SK-N-DZ (cell line): ENCODE results near the gene ALKBH4. TPM values are rescaled to one million over a fixed set of nuclear protein-coding genes. Genes with fewer than 3 reads are reported as not detected.
"Not testable (repeated sequence)": the region's sequence is repeated elsewhere in the genome, so short reads cannot be mapped to it uniquely, and the experiment has no call there.

Source experiments
- DNase-seq: peaks from one replicate; pipeline ENCODE4 v3.0.0-alpha.2; 2015; ENCODE audit warnings: low spot score
- polyA plus RNA-seq, 2 experiments: library from polyadenylated mRNA; depleted of rRNA; stranded (reverse); fragments of >200 nt; gene quantifications; 2 replicates each; pipeline ENCODE4 v1.2.3, GENCODE V29; 2014

ALKBH4 gene
- 29.0 and 33.8 TPM in 2 replicates for polyA plus RNA-seq (2014; cell fraction: cytosol; rRNA removed)
- polyA plus RNA-seq (2014; cell fraction: nucleus; rRNA removed) = 5.2 and 8.3 TPM in 2 replicates

- DNase-seq = peak; percentile 91
These were observed at the start of gene ALKBH4, which contains the start of gene LRWD1 for GRCh38 chr7:102464577-102465280. TSS of gene ALKBH4 (minus strand) at chr7:102464863. CDS start at chr7:102464836, 27 bp downstream. TSS of gene LRWD1 (plus strand) at chr7:102464984. CDS start at chr7:102465081, 97 bp downstream.

DNA sequence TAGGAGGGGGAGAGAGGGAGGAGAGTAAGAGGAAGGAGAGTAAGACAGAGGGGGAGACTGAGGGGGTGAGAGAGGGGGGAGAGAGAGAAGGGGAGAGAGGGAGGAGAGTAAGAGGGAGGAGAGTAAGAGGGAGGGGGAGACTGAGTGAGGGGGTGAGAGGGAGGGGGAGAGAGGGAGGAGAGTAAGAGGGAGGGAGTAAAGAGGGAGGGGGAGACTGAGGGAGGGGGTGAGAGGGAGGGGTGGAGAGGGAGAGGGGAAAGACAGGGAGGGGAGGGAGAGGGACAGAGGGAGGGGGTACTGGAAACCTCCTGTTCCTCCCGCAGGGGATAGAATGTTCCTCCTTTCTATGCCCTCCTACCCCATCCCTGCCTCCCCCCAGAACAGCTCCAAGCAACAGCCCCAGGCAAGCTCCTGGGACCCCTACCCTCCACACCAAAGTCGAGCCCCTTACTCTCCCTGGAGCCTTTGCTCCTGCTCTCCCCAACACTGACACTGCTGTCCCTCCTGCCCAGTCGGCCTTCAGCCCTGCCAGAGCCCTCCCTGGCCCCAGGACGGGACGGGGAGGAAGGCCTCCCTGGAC, 48.1 kb upstream of the ALKBH4 start:
- DNase-seq = peak; percentile 81

DNA sequence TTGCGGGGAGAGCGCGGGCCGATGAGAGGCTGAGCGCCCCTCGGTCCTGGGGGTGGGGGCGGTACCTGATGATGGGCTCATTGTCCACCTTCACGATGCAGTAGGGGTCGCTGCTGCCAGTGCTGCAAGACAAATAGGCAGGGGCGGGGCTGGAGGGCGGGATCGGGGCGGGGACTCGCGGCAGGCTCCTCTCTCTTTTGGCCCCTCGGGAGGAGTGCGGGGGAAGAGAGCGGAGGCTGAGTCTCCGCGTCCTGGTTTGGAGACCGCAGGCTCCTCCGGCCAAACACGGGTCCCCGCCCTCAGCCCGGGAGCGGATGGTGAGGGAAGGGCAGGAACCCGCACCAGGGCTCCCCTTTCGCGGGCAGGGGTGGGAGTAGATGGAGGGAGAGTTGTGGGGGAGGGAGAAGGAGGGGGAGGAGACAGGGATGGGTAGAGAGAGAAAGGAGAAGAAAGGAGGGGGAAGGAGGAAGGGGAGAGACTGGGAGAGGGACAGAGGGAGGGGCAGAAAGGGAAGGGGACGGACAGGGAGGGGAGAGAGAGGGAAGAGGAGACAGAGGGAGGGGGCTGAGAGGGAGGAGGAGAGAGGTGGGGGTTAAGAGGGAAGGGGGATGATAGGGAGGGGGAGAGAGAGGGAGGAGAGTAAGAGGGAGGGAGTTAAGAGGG, 47.3 kb upstream of the ALKBH4 start:
- not testable (repeated sequence) for DNase-seq

DNA sequence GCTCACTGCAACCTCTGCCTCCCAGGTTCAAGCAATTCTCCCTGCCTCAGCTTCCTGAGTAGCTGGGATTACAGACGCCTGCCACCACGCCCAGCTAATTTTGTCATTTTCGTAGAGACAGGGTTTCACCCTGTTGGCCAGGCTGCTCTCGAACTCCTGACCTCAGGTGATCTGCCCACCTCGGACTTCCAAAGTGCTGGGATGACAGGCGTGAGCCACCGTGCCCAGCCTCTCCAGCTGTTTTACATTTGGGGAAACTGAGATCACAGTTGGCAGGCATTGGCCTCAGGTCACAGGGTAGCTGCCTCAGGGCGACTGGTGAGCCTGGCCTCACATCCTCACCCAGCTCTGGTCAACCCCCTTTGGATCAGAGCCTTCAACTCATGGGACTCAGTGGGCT, 45.9 kb upstream of the ALKBH4 start:
- not testable (repeated sequence) for DNase-seq

DNA sequence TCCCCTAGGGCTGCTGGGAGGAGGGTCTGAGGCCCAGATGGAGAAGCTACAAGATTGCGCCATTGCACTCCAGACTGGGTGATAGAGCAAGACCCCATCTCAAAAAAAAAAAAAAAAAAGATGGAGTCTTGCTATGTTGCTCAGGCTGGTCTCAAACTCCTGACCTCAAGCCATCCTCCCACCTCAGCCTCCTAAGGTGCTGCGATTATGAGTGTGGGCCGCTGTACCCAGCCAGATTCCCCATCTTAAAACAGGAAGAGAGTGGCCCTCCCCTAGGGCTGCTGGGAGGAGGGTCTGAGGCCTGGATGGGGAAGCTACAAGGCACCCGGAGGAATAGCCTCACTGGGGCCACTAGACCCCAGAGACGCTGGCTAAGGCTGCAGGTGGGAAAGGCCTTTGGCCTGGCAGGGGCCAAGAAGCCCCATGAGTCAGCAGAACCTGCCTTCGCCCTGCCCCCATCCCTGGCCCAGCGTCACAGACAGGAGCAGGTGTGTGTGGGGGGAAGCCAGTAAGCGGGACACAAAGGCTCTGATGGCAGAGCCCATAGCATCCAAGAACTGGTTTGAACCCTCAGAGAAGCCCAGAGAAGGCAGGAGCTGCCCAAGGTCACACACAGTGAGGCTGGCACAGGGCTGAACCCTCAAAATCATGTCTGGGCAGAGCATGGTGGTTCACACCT, 42.9 kb upstream of the ALKBH4 start:
- not testable (repeated sequence) for DNase-seq

DNA sequence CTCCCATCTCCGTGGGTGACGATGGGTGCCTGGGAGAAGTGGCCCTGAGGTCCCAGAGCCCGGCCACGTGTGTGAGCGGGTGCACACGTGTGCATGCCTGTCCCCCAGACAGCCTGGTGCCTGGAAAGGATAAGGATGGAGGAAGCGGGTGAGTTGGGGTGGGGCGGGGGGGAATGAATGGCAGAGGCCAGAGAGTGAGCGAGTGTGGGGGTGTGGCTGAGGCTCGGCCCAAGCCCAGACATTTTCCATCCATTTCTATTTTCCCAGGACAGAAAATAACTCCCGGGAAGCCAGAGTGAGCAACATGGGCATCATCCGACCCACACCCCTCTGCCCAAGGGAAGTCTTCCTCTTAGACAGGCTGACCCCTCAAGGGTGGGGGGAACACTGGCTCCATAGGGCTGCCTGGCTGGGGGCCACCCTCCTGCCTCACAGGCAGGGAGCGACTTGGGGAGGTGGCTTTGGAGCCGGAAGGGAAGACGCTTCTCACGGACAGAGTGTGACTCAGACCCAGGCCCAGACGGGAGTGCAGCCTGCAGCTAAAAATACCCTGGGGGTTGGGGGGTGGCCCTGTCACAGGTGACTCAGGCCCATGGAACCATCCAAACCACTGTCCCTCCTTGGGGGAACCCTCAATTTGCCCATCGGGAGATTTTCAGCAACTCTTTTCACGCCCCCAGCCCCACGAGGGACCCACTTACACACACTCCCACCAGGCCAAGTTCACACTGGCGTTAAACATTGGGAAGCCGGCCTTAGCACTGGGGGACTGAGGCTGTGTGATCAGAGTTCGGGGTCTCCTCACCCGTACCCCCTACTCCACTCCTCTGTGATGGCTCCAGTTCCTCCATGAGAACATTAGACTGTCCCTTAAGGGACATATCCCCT, 40.9 kb upstream of the ALKBH4 start:
- not testable (repeated sequence) for DNase-seq

GRCh38 chr7:102503141-102503540, 38.5 kb upstream of the ALKBH4 start:
- DNase-seq = not testable (repeated sequence)

GRCh38 chr7:102498321-102498720, 33.7 kb upstream of the ALKBH4 start:
- not testable (repeated sequence) for DNase-seq

DNA sequence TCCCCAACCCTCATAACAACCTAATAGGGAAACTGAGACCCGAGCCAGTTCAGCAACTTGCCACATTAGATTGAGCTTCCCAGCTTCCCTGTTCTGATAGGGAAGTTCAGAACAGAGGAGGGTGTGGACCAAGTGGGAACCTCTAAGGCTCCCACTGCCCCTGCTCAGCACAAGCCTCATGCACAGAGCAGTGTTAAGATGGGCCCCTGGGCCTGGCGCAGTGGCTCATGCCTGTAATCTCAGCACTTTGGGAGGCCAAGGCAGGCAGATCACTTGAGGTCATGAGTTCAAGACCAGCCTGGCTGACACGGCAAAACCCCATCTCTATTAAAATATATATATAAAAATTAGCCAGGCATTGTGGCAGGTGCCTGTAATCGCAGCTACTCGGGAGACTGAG, 32.6 kb upstream of the ALKBH4 start:
- not testable (repeated sequence) for DNase-seq

- DNase-seq = peak; percentile 0
These were observed 32.2 kb upstream of the ALKBH4 start for GRCh38 chr7:102496861-102497260.

DNA sequence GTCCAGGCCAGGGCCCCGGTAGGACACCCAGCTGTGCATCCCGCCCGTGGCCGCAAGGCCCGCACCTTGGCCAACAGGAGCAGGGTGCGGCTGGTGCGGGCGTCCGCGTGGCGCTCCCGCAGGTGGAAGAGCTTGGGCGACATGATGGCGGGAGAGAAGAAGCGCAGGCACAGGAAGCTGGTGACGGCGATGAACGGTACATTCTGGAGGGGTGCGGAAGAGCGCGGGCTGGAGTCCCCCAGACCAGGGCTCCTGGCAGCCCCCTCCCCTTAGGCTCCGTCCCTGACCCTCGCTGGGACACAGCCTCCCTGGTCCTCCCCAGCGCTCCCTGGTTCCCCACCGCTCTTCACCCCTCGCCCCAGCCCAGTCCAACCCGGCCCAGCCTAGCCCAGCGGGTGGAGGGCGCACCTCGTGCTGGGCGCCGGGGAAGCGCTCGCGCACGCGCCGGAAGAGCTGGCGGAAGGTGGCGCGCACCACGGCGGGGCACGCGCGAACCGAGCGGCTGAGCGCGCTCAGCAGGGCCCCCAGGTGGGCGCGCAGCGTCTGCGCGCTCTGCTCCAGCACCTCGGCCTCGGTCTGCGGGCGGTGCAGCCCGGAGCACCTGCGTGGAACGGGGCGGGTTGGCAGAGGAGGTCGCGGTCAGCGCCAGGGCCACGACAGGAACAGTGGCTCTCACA, 29.9 kb upstream of the ALKBH4 start:
- DNase-seq = not testable (repeated sequence)

DNA sequence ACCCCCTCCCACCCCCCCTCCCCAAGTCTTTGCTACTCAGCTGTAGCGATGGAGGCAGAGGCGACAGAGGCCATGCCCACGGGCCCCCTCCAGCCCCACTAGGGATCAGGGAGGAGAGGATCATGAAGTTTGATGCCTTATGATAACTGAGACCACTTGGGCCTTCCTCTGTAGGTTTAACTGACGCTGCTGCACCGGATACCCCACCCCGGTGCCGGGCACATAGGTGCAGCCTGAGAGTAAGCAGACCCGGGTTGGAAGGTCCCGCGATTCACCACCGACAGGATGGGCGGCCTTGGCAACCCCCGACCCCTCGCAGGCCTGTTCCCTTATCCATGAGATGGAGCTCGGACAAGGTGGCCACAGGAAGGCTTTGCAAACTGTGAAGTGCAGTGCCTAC, 29.4 kb upstream of the ALKBH4 start:
- not testable (repeated sequence) for DNase-seq

GRCh38 chr7:102493220-102493935, 28.7 kb upstream of the ALKBH4 start:
- not testable (repeated sequence) for DNase-seq

DNA sequence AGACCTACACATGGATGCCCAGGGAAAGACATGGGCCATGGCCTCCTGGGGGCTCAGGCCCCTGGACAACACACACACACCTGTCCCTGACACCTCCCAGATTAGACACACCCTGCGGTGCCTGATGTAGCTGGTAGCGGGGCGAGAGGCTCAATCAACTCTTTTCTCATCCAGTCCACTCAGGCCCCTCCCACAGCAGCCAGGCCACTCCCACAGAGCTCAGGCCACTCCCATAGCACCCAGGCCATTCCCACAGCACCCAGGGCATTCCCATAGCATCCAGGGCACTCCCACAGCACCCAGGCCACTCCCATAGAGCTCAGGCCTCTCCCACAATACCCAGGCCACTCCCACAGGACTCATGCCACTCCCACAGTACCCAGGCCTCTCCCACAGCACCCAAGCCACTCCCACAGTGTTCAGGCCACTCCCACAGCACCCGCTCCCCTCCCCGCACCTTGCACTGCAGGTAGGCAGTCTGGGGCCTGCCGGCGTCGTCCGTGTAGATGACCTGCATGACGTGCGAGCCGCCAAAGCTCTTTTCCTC, 25.9 kb upstream of the ALKBH4 start:
- not testable (repeated sequence) for DNase-seq

GRCh38 chr7:102484317-102484716, 19.7 kb upstream of the ALKBH4 start:
- not testable (repeated sequence) for DNase-seq

DNA sequence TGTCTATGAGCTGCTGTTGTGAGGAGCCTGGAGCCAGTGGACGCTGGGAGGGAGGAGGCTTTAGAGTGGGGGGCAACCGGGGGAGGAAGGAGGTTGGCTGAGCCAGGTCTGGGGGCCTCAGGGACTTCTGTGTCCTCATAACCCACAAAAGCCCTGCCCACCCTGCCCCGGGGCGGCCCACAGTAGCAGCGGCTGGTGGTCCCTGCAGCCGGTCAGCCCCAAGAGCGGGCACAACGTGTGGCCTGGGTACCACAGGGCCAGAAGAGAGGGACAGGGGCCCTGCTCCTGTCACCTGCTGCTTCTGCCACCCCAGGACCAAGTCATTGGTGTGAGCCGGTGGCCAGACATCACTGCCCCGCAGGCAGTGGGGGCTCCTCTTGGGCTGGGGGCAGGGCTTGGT, 17.3 kb upstream of the ALKBH4 start:
- DNase-seq = not testable (repeated sequence)

DNA sequence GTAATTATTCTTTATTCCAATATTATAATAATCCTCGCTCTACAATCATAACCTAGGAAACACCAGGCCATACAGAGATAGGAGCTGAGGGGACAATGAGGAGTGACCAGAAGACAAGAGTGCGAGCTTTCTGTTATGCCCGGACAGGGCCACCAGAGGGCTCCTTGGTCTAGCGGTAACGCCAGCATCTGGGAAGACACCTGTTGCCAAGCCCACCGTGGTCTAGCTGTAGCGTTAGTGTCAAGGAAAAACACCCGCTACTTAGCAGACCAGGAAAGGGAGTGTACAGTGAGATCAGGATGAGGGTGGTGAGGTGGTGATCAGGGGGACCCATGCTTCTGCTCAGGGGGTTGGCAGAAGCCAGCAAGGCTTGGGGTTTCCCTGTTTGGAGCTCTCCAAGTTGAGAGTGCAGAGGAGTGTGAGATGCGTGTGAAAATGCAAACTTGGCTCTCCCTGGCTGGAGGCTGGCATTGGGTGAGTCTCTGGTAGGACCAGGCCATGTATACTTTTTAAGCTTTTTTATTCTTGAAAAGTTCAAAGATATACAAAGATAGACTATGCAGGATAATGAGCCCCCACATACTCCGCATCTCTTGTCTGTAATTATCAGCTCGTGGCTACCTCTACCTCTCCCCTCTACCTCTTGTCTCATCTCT, 15.4 kb upstream of the ALKBH4 start:
- not testable (repeated sequence) for DNase-seq

GRCh38 chr7:102479209-102479584, 14.5 kb upstream of the ALKBH4 start:
- not testable (repeated sequence) for DNase-seq
